Non-pigmented ciliary epithelial cell (primary cell): Measurements from ENCODE around the gene ERP27.

Experiments
- DNase-seq: peaks from one replicate; pipeline ENCODE4 v3.0.0-alpha.2; 2010; ENCODE audit warnings: low read depth

ERP27 gene

GRCh38 chr12:14959916-14960496 is 21.7 kb upstream of the ERP27 start:
- no peak for DNase-seq

- no peak for DNase-seq
Measured at GRCh38 chr12:14959463-14959862, 21.1 kb upstream of the ERP27 start.

DNA sequence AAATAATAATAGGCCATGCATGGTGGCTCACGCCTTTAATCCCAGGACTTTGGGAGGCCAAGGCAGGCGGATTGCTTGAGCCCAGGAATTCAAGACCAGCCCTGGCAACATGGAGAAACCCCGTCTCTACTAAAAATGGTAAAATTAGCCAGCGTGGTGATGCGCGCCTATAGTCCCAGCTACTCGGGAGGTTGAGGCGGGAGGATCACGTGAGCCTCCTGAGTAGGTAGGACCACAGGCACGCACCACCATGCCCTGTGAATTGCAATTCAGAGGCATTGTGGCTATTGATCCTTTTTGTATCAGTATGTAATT is 20.7 kb upstream of the ERP27 start:
- DNase-seq, result no peak

GRCh38 chr12:14958361-14959125 is 20.2 kb upstream of the ERP27 start:
- DNase-seq, result no peak

GRCh38 chr12:14957551-14958168 is 19.3 kb upstream of the ERP27 start:
- DNase-seq, result no peak

GRCh38 chr12:14956905-14957304 is 18.6 kb upstream of the ERP27 start:
- no peak for DNase-seq

GRCh38 chr12:14956024-14956891 is 17.9 kb upstream of the ERP27 start:
- no peak for DNase-seq

GRCh38 chr12:14954269-14954668 is 15.9 kb upstream of the ERP27 start:
- DNase-seq, result no peak

DNA sequence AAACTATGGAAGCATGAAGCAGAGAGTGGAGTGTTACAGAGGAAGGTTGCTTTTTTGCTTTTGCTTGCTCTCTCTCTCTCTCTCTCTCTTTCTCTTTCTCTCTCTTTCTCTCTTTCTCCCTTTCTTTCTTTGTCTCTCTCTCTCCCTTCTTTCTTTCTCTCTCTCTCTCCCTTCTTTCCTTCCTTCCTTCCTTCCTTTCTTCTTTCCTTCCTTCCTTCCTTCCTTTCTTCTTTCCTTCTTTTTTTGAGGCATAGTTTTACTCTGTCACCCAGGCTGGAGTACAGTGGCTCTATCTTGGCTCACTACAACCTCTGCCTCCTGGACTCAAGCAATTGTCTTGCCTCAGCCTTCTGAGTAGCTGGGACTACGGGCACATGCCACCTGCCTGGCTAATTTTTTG is 15.4 kb upstream of the ERP27 start:
- no peak for DNase-seq

DNA sequence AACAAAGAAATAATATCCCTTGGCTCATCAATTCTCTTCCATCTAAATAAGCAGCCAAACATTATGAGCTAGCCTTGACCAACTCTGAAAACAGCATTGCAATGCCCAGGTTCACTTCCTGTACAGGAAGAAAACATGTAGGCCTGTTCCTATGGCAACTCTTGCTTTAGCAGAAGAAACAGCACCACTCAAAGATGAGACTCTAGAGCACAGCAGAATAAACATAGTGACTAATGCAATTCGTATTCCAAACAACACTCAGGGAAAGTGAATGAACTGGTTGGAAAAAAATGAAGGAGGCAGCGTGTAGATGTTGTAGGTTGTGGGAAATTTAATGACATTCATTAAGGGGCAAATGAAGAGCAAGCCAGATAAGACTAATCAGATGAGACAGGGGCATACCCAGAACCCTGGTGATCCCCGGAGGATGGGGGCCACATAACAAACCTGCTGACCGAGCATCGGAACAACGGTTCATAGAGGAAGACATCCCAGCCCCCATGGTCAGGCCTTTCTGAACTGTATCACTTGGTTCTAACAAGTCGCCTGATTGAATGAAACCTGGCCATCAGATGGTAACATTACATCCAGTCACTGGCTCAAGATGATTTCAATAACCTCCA is 14.1 kb upstream of the ERP27 start:
- DNase-seq, result peak; percentile 96

- no peak for DNase-seq
Measured at GRCh38 chr12:14951851-14952250, 13.5 kb upstream of the ERP27 start.

DNA sequence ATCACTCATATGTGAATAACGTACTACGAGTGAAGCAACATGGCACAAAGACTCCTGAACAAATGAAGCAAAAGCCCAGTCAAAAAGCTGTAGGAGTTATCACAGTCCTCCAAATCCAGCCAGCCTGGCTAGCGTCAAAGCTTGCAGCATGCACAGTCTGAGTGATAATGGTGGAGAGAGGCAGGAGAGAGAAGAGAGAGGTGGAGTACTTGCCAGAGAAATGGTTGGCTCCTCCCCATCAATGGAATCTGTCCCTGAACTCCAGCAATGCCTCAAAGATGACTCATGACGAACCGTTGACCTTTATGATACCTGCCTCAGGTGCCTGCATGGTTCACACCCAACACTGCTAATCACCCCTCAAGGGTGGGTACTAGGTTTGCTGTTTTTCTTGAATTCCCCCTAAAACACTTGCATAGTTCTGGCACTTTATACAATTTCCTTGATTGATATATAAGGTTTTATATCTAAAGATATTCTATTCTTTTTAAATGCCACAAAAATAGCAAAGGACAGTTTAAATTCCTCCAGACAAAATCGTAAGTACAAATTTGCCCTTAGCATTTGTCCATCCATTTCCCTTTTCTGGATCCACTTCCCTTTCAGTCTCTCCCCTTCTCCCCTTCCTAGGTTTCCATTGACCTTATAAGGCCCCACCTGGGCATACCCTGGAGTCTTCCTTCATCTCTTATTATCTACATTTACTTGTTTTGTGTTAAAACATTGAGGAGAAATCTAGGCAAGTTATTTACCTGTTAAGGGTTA is 12.8 kb upstream of the ERP27 start:
- no peak for DNase-seq

GRCh38 chr12:14950421-14950820 is 12.1 kb upstream of the ERP27 start:
- DNase-seq, result no peak

GRCh38 chr12:14949631-14950030 is 11.3 kb upstream of the ERP27 start:
- DNase-seq, result no peak

DNA sequence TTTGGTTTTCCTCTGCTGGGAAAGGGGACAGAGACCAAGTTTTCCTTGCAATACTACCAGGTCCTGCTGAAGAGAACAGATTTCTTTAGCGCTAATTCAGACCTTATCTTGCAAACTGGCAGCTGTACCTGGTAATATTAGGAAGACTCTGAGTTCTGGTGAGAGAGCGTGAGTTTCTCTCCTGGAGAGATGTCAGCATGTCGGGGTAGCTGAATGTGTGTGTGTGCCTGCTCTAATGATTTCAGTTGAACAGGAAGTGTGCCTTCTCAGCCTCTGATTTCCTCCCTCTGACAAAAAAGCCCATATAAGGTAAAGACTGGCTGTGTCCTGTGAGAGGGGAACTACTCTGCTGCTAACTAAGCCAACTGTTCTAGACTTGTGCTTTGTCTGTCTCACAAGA is 10.3 kb upstream of the ERP27 start:
- peak; percentile 76 for DNase-seq

DNA sequence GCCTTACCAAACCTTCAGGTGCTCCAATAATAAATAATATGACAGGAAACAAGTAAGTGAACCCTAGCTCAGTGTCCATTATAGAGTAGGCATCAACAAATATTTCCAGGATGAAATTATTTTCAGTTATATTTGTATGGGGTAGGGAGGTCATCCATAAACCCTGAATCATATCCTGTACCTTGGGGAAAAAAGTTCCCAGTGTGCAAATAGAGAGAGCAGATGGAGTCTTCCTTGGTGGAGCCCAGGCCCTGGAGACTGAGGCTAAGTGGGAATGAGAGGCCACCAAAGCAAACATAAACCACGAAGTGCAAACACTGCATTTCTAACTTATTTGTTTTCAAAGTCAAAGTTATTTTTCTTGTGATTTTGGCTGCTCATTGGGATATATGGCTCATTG is 8.5 kb upstream of the ERP27 start:
- DNase-seq, result no peak

DNA sequence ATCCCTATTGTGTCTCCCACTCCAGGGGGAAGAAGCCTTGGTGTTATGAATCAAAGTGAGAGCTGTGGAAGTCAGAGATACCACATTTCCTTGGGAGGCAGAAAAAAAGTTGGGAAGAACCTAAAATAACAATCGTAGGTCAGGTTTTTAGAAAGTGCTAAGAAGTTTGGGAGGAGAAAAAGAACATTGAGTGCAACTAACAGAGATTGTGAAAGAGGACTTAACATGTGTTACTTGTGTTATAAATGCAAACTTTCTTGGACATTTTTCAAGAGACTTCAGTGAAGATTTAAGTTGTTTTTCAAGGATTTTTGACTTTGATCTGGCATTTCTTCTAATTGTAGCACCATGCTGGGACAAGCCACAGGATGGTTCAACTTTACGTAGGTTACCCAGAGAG is 7.8 kb upstream of the ERP27 start:
- DNase-seq, result no peak

DNA sequence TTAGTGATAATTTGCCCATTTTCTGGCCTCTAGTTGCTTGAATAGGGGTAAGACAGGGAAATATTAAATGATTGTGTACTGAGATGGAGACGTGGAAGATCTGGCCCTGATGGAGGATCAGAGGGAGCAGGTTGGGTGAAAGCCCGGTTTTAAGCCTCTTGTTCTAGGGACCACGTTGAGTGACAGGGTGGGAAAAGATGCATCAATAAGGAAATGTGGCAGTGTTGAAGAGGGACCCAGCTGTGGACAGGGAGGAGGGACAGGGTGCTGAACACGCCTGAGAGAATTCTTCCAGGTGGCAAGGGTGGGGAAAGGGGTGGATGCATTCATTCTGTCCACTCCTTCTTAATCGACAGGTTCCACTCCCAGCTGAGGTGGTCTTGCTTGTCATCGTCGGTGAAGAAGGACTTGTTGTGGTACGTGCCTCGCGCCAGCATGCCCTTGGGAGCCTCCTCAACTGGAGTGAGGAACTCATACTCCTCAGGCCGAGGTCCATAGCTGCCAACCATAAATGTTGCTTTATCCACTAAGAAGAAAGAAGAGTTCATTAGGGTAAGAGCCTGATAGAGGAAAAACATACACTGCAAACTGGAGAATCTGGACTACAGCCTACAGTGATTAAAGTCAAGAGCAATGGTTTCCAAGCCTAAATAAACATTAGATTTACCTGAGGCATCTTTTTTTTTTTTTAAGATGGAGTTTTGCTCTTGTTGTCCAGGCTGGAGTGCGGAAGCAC is 4.0 kb upstream of the ERP27 start:
- DNase-seq, result no peak

DNA sequence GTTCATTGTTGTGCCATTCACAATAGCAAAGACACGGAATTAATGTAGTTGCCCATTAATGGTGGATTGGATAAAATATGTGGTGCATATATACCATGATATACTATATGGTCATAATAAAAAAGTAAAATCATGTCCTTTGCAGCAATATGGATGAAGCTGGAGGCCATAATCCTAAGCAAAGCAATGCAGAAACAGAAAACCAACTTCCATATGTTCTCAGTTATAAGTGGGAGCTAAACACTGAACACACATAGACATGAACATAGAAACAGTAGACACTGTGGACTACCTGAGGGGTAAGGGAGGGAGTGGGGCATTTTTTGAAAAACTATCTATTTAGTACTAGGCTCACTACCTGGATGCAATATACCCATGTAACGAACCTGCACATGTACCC is 3.0 kb upstream of the ERP27 start:
- no peak for DNase-seq

GRCh38 chr12:14937689-14938088 is 648 bp downstream of the ERP27 start:
- DNase-seq, result no peak

DNA sequence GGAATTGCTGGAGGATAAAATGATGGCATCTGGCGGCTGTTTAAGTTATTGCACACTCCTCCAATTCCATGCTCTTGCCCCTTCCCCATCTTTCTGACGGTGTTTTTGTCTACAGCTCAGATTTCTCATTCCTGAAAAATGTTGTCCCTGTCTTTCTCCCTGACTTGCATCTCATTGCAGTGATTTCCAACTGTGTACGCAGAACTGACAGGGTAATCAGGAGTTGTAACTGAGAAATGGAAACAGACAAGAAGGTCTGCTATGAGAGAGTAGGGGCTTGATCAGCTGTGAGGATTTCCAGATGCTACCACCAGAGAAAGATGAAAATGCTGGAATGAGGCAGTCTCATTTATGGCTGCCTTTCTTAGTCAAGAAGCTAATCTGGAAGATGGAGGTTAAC is 1.3 kb downstream of the ERP27 start:
- DNase-seq, result no peak
